NCI-H1105 (cell line): ENCODE measurements around the gene PFKL.
"Not testable (repeated sequence)": the region's sequence is repeated elsewhere in the genome, so short reads cannot be mapped to it uniquely, and the experiment has no call there.

Experiments
- DNase-seq: peaks from one replicate; lab custom pipeline; 2025; lab: John Stamatoyannopoulos, UW

Gene PFKL

DNA sequence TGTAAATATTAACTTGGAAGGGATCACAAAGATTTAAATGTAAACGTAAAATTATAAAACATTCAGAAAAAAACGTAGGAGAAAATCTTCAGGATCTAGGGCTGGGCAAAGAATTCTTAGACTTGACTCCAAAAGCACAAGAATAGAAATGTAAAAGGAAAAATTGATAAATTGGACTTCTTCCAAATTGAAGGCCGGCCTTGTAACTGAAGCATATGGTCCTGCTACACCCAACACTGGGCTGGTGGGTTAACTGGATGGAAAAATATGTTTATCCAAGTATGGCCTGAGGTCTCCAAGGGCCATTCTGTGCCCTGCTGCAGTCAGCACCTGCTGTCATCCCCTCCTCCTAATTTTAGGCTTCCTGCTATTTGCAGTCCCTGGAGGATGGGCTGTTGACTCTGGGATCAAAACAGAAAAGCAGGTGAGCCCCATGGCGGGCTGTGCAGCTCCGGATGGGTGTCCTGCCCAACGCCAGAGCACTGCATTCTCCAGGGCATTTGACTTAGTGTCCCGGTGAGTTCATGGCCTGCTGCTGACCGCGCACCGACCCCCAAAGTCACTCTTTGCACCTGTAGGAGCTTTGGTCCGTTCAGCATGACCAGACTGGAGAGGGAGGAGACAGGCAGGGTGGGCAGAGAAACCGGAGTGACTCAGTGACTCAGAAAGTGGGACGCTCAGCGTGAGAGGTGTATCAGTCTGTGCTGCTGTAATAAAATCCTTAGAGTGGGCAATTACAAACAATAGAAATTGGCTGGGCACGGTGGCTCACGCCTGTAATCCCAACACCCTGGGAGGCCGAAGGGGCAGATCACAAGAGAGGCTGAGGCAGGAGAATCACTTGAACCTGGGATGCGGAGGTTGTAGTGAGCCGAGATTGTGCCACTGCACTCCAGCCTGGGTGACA, 20.2 kb upstream of the PFKL start:
- DNase-seq, result no peak

DNA sequence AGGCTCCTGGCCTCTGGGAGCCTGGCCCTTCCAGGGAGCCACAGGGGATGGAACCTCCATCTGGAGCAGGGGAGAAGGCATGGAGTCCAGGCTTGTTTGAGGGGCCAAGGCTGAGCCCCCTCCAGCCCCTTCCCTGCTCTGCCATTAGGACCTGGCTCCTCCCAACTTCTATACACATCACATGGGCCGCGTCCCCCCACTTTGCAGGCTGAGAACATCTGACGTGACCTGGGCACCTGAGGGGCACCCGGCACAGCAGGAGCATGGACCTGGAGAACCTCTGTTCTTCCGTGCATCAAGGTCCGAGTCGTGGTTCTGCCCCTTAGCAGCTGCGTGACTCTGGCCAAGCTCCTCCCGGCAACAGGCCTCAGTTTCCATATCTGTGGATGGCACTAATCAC, 18.1 kb upstream of the PFKL start:
- DNase-seq, result no peak

DNA sequence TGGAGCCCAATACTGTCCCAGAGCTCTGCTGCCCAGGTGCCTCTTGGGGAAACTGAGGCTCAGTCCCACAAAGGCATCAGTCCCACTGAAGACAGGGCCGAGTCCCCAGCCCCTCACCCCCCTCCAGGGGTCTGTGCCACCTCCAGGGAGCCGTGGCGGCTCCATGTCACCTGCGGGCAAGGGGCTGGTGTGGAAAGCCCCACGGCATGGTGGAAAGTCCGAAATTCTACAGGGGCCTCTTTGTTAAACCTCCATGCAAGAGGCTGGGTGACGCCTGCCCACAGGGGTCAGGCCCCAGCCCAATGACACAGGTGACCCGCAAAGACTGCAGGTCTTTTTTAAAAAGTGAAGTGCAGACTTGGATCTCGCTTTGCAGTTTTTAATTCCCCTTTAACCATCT, 17.5 kb upstream of the PFKL start:
- no peak for DNase-seq

DNA sequence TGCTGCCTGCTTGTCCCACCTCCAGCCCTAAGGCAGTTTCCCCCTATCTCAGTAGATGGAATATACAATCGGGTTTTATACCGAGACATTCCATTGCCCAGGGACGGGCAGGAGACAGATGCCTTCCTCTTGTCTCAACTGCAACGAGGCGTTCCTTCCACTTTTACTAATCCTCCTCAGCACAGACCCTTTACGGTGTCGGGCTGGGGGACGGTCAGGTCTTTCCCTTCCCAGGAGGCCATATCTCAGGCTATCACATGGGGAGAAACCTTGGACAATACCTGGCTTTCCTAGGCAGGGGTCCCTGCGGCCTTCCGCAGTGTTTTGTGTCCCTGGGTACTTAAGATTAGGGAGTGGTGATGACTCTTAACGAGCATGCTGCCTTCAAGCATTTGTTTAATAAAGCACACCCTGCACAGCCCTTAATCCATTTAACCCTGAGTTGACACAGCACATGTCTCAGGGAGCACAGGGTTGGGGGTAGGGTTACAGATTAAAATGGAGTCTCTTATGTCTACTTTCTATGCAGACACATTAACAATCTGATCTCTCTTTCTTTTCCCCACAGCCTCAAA, 16.6 kb upstream of the PFKL start:
- not testable (repeated sequence) for DNase-seq

DNA sequence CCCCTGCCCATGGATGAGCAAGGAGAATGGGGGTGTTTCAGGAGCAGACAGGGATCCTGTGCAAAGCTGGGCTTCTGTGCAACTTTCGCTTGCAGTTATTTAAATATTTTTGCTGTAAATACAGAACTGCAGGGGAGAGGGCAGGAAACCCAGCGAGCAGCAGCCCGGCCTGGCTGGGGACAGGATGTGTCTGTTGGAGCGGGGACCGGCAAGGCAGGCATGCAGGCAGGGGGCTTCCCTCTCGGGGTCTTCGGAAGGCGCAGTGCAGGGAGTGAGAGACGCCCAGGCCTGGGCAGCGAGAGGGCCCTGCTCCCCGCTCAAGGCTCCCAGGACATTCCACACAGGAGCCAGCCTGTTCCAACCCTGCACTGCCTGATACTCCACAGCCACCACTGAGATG, 15.9 kb upstream of the PFKL start:
- DNase-seq, result no peak

DNA sequence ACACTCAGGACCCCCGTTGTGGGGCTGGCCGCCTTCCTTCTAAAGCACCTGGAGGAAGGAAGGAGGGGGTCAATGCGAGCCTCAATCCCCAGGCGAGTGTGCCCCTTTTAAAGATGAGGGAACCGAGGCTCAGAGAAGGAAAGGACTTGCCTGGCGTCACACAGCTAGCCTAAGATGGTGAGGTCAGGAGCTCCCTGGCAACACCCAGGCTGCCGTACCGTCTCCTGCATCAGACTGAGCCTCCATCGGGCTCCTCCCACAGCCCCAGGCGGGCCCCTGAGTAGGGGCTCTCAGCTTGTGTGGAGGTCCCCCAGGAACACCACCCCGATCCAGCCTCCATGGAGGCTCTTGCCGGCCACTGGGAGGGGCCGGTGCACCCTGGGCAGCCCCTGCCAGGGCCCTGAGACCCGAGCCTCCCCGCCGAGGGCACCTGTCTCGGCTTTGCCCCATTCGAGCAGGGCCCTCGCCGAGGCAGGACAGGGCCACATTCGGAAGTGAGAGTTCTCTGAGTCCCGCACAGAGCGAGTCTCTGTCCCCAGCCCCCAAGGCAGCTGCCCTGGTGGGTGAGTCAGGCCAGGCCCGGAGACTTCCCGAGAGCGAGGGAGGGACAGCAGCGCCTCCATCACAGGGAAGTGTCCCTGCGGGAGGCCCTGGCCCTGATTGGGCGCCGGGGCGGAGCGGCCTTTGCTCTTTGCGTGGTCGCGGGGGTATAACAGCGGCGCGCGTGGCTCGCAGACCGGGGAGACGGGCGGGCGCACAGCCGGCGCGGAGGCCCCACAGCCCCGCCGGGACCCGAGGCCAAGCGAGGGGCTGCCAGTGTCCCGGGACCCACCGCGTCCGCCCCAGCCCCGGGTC, 14.5 kb upstream of the PFKL start, which contains the start of gene AIRE:
Gene AIRE, plus strand, starts transcription at position 739 of the 855 bp plus-strand sequence. CDS start 131 bp downstream, outside the sequence.
- no peak for DNase-seq

DNA sequence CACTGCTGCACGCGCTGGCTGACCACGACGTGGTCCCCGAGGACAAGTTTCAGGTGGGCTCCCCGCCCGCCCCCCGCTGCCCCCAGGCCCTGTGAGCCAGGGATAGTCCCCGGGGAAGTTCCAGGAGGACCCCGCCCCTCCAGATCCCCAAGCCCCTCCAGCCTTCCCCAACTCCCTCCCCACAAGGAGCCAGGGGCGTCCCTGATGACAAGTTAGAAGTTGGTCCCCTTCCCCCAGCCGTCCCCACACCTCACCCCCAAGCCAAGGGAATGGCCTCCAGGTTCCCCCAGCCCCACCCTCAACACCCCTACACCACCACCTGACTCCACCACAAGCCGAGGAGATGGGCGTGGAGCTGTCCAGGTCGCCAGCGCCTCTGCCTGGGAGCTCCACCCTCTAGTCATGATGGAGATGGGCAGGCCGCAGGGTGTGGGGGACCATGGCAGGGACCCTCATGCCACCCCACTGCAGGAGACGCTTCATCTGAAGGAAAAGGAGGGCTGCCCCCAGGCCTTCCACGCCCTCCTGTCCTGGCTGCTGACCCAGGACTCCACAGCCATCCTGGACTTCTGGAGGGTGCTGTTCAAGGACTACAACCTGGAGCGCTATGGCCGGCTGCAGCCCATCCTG, 13.7 kb upstream of the PFKL start:
- no peak for DNase-seq

DNA sequence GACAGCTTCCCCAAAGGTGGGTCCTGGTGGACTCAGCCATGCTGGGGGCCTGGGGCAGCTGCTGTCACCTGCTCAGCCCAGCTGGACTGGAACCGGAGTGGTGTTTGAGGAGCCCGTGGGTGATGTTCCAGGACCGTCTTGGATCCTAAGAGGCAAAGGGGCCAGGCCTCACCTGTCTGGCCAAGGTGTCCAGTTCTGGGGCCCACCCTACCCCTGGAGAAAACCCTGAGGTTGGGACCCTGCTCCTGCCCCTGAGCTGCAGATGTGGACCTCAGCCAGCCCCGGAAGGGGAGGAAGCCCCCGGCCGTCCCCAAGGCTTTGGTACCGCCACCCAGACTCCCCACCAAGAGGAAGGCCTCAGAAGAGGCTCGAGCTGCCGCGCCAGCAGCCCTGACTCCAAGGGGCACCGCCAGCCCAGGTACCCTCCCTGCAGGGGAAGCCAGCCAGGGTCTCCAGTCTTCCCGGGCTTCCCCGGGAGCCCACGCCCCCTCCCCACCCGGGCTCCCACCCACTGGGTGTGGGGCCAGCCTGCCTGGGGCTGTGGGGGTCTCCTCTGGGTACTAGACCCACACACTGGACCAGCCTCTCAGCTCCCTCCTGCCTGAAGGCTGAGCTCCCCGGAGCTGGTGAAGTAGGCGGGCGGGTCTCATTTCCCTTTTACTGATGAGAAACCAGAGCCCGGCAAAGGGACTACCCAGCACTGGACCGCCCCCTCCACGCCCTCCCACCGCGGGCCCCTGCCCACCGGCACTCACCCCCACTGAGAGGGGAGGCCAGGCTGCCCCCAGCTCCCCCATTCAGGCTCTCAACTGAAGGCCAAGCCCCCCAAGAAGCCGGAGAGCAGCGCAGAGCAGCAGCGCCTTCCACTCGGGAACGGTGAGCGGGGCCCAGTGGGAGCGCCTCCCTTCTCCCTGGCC, 12.9 kb upstream of the PFKL start:
- no peak for DNase-seq

DNA sequence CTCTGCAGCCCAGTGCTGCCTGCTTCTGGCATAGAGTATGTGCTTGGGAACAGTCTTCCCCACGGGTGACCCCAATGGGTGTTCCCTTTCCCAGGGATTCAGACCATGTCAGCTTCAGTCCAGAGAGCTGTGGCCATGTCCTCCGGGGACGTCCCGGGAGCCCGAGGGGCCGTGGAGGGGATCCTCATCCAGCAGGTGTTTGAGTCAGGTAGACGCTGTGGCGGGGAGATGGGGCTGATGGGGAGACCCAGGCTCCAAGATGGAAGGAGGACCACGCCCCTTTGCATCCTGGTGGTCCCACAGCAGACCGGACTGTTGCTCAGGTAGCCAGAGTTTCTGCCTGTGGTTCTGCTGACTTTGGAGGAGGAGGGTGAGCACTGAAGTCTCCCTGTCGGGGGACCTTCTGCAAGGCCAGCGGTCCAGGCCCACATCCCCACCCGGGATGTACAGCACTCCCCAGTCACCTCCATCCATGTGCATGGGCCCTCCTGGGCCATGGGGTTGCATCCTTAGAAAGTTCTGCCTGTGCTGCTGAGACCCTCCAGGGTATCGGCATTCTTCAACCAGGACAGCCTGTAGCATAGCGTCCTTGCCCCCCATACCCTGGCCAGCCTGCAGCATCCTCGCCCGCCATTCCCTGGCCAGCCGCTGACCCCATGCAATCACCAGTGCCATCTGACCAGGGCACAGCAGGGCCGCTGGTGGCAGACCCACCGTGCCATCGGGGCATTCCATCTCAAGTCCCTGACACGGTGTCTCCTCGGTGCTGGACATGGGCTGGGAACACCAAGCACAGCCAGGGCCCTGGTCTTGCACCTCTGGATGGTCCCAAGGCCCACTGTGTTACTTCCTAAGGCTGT, 11.4 kb upstream of the PFKL start:
- DNase-seq, result no peak

DNA sequence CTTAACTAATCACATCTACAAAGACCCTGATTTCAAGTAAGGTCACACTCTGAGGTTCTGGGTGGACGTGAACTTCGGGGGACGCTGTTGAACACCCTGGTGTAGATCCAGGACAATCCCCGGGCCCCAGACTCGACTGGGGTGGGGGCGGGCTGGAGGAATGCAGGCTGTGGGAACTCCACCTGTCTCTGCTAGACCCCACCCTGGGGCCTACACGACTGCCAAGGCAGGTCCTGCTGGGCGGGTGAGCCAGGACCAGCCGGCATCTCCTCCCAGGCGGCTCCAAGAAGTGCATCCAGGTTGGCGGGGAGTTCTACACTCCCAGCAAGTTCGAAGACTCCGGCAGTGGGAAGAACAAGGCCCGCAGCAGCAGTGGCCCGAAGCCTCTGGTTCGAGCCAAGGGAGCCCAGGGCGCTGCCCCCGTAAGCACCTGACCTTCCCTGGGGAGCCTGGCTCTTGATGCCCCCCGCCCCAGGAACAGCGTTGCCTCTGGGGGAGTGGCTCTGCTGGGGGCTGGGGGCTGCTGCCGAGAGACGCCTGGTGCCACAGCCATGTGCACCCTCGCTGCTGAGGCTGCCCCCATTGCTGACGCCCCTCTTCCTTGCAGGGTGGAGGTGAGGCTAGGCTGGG, 10.4 kb upstream of the PFKL start:
- DNase-seq, result no peak

DNA sequence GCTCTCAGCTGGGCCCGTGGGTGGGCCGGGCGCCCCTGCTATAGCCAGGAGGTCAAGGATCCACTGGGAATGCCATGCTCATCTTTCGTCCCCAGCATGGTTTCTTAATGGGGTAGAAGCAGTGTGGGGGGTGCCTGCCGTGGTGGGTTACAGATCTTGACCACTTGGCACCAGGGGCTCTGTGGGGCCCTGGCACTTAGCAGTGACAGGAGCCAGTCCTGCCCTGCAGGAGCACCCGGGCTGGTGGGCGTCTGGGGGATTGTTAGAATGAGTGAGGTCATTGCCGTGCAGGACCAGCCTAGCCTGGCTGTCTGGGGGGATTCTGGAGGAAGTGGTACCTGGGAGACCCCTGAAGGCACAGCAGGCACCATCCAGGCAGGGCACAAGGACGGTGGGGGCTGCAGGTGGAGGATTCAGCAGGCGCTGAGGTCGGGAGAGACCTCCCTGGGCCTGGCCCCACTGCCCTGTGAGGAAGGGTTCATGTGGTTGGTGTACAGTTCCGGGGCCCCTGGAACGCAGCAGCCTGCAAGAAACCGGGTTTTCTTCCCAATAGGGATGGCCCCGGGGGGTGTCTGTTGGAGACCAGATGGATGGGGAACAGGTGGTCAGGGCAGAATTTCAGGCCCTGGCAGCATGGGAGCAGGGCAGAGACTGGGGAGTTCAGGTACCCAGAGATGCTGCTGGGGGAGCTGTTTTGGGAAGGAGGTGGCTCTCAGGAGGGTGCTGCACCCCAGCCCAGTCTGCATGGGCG, 9.4 kb upstream of the PFKL start:
- no peak for DNase-seq

DNA sequence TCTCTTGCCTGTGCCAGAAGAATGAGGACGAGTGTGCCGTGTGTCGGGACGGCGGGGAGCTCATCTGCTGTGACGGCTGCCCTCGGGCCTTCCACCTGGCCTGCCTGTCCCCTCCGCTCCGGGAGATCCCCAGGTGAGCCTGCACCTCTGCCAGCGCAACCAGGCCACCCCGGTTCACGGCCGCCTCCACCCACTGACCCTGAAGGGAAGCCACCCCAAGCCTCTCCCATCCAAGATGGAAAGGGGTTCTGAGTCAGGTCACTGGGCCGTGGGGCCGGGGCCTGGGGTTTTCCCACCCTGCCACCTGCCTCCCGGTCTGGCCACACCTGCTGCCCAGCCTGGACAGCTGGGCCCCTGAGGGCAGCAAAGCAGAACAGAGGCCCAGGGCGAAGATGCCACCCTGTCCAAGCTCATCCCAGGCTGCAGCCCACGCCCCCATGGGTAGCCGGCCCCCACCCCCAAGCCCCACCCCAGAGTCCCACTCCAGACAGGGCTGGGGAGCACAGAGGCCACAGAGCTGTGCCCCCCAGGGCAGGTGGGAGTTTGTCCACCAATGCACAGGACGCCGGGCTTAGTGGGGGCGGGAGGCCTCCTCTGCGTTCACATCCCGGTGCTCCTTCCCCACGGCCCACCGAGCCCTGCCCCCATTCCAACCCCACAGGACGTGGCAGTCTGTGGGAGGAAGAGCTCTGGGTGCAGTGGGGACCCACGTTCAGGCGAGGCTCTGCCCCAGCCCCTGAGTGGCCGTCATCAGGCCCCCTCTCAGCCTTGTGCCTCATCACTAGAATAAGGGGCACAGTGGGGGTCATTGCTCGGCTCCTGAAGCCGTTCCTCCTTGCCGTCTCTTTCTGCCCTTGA, 8.5 kb upstream of the PFKL start:
- no peak for DNase-seq

DNA sequence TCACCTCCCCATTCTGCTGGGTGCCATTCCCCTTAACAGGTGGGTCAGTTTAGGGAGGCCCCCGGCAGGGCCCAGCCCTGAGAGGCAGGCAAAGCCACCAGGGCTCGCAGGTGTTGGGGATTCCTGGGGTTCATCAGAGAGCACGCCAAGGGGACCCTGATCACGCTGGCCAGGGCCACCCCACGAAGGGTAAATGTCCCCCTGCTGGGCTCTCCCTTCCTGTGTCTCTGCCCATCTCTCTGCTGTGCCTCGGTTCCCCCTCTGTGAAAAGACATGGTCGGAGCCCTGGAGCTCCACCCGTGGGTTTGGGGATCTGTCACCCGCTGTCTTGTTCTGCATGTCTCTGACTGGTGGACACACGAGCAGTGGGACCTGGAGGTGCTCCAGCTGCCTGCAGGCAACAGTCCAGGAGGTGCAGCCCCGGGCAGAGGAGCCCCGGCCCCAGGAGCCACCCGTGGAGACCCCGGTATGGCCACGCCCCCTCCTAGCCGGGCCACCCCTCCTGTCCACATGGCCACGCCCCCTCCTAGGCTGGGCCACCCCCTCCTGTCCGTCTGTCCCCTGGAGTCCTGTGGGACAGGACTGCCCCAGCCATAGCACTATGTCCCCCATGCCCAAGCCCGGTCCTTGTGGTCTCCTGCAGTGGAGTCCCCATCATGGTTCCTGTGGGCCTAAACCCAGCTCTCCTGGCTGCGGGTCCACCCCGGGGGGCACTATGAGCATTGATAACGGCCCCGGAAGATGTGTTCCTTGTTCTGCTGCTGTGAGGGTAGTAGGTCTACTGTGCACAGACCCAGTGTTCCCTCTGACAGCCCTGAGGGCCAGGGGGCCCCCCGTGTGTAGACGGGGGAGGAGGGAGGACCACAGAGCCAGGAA, 7.7 kb upstream of the PFKL start:
- no peak for DNase-seq

DNA sequence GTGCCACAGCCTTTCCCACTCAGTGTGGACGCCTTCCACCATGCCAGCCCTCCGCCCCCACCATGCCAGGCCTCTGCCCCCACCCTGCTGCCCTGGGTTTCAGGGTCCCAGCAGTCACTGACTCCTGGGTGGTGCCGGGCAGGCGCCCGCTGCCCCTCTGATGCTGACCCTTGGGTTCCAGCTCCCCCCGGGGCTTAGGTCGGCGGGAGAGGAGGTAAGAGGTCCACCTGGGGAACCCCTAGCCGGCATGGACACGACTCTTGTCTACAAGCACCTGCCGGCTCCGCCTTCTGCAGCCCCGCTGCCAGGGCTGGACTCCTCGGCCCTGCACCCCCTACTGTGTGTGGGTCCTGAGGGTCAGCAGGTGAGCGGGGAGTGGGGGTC, 7.0 kb upstream of the PFKL start:
- DNase-seq, result no peak

DNA sequence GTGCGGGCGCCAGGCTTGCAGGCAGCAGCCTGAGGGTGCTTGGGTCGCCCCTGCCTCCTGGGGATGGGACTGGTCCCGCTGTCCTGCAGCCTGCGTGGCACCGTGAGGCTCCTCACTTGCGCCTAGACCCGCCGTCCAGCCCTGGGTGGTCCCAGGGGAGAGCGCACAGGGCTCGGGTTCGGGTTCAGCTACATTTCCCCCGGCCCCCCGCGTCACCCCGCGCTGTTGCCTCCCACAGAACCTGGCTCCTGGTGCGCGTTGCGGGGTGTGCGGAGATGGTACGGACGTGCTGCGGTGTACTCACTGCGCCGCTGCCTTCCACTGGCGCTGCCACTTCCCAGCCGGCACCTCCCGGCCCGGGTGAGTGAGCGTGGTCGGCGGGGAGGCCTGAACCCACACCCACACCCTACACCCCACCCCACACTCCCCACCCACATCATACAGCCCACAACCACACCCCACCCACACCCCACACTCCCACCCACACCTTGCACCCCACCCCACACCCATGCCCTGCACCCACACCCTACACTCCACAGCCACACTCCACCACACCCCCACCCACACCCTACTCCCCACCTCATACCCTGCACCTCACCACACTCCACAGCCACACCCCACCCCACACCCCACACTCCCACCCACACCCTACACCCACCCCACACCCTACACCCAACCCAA, 6.2 kb upstream of the PFKL start:
- no peak for DNase-seq

DNA sequence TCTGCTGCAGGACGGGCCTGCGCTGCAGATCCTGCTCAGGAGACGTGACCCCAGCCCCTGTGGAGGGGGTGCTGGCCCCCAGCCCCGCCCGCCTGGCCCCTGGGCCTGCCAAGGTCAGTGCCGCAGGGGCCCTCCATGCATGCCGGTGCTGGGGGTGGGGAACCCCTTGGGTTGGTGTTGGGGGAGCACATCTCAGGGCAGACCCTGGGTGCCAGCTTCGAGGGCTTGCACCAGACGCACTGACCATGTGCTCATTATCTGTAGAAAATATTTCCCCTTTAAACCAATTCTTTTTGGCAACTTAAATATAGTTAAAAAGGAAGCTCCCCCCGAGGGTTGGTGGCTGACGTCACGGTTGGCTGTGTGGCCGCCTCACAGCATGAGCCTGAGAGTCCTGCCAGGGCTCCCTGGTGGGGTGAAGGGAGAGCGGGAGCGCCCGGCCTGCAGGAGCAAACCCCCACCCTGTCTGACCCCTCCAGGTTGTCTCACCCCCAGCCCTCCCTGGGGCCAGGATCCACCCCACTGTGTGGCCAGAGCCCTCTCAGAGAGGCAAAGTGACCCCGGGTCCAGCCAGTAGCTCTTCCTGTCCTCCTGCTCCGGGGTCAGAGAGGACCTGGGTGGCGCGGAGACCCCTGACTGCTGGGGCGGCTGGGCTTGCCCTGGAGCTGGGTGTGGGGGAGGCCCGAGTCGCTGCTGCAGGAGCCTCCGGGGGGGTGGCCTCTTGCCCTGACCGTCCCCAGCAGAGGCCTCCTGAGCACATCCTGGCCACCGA, 5.3 kb upstream of the PFKL start:
- no peak for DNase-seq
